Type B pancreatic cell (in vitro differentiated cells): ENCODE measurements around the gene MACF1. TPM values are rescaled to one million over a fixed set of nuclear protein-coding genes. Genes with fewer than 3 reads are reported as not detected.
"Not testable (repeated sequence)": the region's sequence is repeated elsewhere in the genome, so short reads cannot be mapped to it uniquely, and the experiment has no call there.

Experiments
- DNase-seq: peaks from one replicate; pipeline ENCODE4 v3.0.0; 2021; ENCODE audit warnings: mixed read lengths; ENCODE audit not compliant: unreplicated experiment; ENCODE audit errors: extremely low spot score
- H3K27ac Mint-ChIP-seq: 2 replicates; pipeline ENCODE4 v1.8.0; 2021; ENCODE audit warnings: mild to moderate bottlenecking, mixed read lengths
- H3K27me3 Mint-ChIP-seq: 2 replicates; pipeline ENCODE4 v1.8.0; 2021; ENCODE audit warnings: mixed read lengths
- H3K36me3 Mint-ChIP-seq: 2 replicates; pipeline ENCODE4 v1.8.0; 2021; ENCODE audit warnings: mixed read lengths
- H3K4me1 Mint-ChIP-seq: one replicate; pipeline ENCODE4 v1.8.0; 2021; ENCODE audit warnings: mixed read lengths; ENCODE audit not compliant: unreplicated experiment
- H3K4me3 Mint-ChIP-seq: 2 replicates; pipeline ENCODE4 v1.8.0; 2021; ENCODE audit warnings: mild to moderate bottlenecking, mixed read lengths
- H3K9me3 Mint-ChIP-seq: 2 replicates; pipeline ENCODE4 v1.8.0; 2021; ENCODE audit warnings: mixed read lengths
- CTCF ChIP-seq: fragments of 200-600 bp; sonication (generic); conservative IDR thresholded peaks from 2 replicates; pipeline ENCODE4 v1.5.0; 2021; ENCODE audit warnings: antibody characterized with exemption, mild to moderate bottlenecking
- total RNA-seq: library from RNA; stranded (reverse); gene quantifications from 2 replicates; pipeline ENCODE4 v1.2.1, GENCODE V29; 2021; ENCODE audit warnings: low replicate concordance

Gene MACF1
- total RNA-seq, 1 donor from 2014 or later: 201 TPM

- H3K4me1 Mint-ChIP-seq: no peaks in the 10 kb centered on the region
- no peak for TF ChIP-seq CTCF
- H3K9me3 Mint-ChIP-seq: no peaks in the 10 kb centered on the region
- H3K27ac Mint-ChIP-seq: no peak overlapping the region
- no peak overlapping the region for H3K4me3 Mint-ChIP-seq
- no peak for DNase-seq
- peaks cover 41% of the 10 kb centered on the region for H3K36me3 Mint-ChIP-seq
- H3K27me3 Mint-ChIP-seq: no peaks in the 10 kb centered on the region
These were observed 241.1 kb downstream of the MACF1 start for GRCh38 chr1:39445573-39445972.

GRCh38 chr1:39446986-39447567, 242.6 kb downstream of the MACF1 start:
- DNase-seq: no peak
- no peak for TF ChIP-seq CTCF
- Mint-ChIP-seq H3K27ac (no peak overlapping the region), H3K4me3 (no peak overlapping the region), H3K4me1 (no peaks in the 10 kb centered on the region), H3K36me3 (peaks cover 48% of the 10 kb centered on the region), H3K9me3 (no peaks in the 10 kb centered on the region), H3K27me3 (no peaks in the 10 kb centered on the region)

- peaks cover 32% of the 10 kb centered on the region for H3K36me3 Mint-ChIP-seq
- not testable (repeated sequence) for H3K9me3 Mint-ChIP-seq, H3K27me3 Mint-ChIP-seq, H3K4me3 Mint-ChIP-seq, DNase-seq, H3K4me1 Mint-ChIP-seq, H3K27ac Mint-ChIP-seq
These were observed 245.5 kb downstream of the MACF1 start for GRCh38 chr1:39450041-39450440.

GRCh38 chr1:39450956-39451606, 246.6 kb downstream of the MACF1 start:
- Mint-ChIP-seq H3K4me3 (no peak overlapping the region), H3K36me3 (peaks cover 34% of the 10 kb centered on the region), H3K27ac (no peak overlapping the region), H3K4me1 (no peaks in the 10 kb centered on the region), H3K9me3 (no peaks in the 10 kb centered on the region), H3K27me3 (no peaks in the 10 kb centered on the region)
- no peak for TF ChIP-seq CTCF
- DNase-seq: no peak

GRCh38 chr1:39452081-39452480, 247.6 kb downstream of the MACF1 start:
- Mint-ChIP-seq H3K9me3 (no peaks in the 10 kb centered on the region), H3K36me3 (peaks cover 41% of the 10 kb centered on the region), H3K4me1 (no peaks in the 10 kb centered on the region), H3K27me3 (no peaks in the 10 kb centered on the region), H3K4me3 (no peak overlapping the region), H3K27ac (no peak overlapping the region)
- no peak for TF ChIP-seq CTCF
- no peak for DNase-seq

GRCh38 chr1:39452540-39452939, 248.0 kb downstream of the MACF1 start:
- H3K36me3 Mint-ChIP-seq: peaks cover 45% of the 10 kb centered on the region

More at GRCh38 chr1:39452540-39452939, 248.0 kb downstream of the MACF1 start:
- no peak overlapping the region for H3K27ac Mint-ChIP-seq
- no peaks in the 10 kb centered on the region for H3K27me3 Mint-ChIP-seq
- H3K9me3 Mint-ChIP-seq: no peaks in the 10 kb centered on the region
- no peak overlapping the region for H3K4me3 Mint-ChIP-seq
- DNase-seq: no peak
- no peaks in the 10 kb centered on the region for H3K4me1 Mint-ChIP-seq
- TF ChIP-seq CTCF: no peak
